IMR-90 (cell line): ENCODE results near the gene ZFHX3. TPM values are rescaled to one million over a fixed set of nuclear protein-coding genes. Genes with fewer than 3 reads are reported as not detected.
A peak's percentile ranks its signal among the peaks of the same experiment; 100 is the strongest.

Experiments used
- ATAC-seq: fragments of 200-7000 bp; cut with Tn5 transposase; 2 replicates; pipeline ENCODE4 v1.9.1; 2020; ENCODE audit warnings: low read depth, mild to moderate bottlenecking, moderate library complexity
- BruUV-seq: library from RNA; stranded (reverse); fragments of 400-500 nt; replicated peaks from 2 replicates; lab custom pipeline; 2021; lab: Mats Ljungman, UMichigan
- CTCF ChIA-PET: fragments of 300-600 bp; formaldehyde crosslinking; extraction: SDS; loops from one replicate; lab custom pipeline; 2021; ENCODE audit warnings: antibody characterized with exemption; lab: Yijun Ruan, JAX
- POLR2A ChIA-PET: fragments of 300-600 bp; sonication (Branson Sonifier 250); formaldehyde crosslinking; loops from one replicate; lab custom pipeline; 2022; ENCODE audit warnings: antibody characterized with exemption; ENCODE audit not compliant: unreplicated experiment; lab: Charles Lee
- DNase-seq: peaks from one replicate; pipeline ENCODE4 v3.0.0; 2013
- H2AFZ ChIP-seq: replicated peaks from 2 replicates; pipeline ENCODE3; 2013; ENCODE audit warnings: low read length, mild to moderate bottlenecking; ENCODE audit not compliant: poor library complexity
- H2AK5ac ChIP-seq: 2 replicates; pipeline ENCODE4 v1.6.1; 2013; ENCODE audit warnings: low read depth, low read length, inconsistent platforms
- H2AK9ac ChIP-seq: replicated peaks from 2 replicates; pipeline ENCODE3; 2013; ENCODE audit warnings: mild to moderate bottlenecking, low read depth, low read length, moderate library complexity; ENCODE audit not compliant: poor library complexity
- H2BK120ac ChIP-seq: 2 replicates; pipeline ENCODE4 v1.6.1; 2013; ENCODE audit warnings: low read depth, low read length, inconsistent platforms
- H2BK15ac ChIP-seq: 3 replicates; pipeline ENCODE4 v1.6.1; 2013; ENCODE audit warnings: low read depth, low read length, inconsistent platforms
- H2BK20ac ChIP-seq: 2 replicates; pipeline ENCODE4 v1.6.1; 2013; ENCODE audit warnings: low read depth, mild to moderate bottlenecking, inconsistent platforms, low read length, moderate library complexity
- H2BK5ac ChIP-seq: 2 replicates; pipeline ENCODE4 v1.6.1; 2013; ENCODE audit warnings: mild to moderate bottlenecking, low read depth, low read length, inconsistent platforms; ENCODE audit not compliant: poor library complexity, severe bottlenecking
- H3K14ac ChIP-seq: replicated peaks from 2 replicates; pipeline ENCODE4 v1.6.1; 2013; ENCODE audit warnings: low read depth, low read length, inconsistent platforms
- H3K18ac ChIP-seq: 2 replicates; pipeline ENCODE4 v1.6.1; 2013; ENCODE audit warnings: low read depth, low read length, control low read depth
- H3K23ac ChIP-seq: 2 replicates; pipeline ENCODE4 v1.6.1; 2013; ENCODE audit warnings: low read depth, low read length, inconsistent platforms
- H3K27ac ChIP-seq: 2 replicates; pipeline ENCODE4 v1.5.1; 2013; ENCODE audit warnings: mild to moderate bottlenecking, control low read depth, low read length; ENCODE audit not compliant: insufficient read depth
- H3K27me3 ChIP-seq: 2 replicates; pipeline ENCODE4 v1.6.1; 2013; ENCODE audit warnings: low read length; ENCODE audit not compliant: control insufficient read depth, insufficient read depth
- H3K36me3 ChIP-seq: 2 replicates; pipeline ENCODE4 v1.6.1; 2013; ENCODE audit warnings: low read length, mixed read lengths; ENCODE audit not compliant: control insufficient read depth, insufficient read depth
- H3K4ac ChIP-seq: 2 replicates; pipeline ENCODE4 v1.6.1; 2013; ENCODE audit warnings: low read depth, low read length, inconsistent platforms
- H3K4me1 ChIP-seq: 2 replicates; pipeline ENCODE4 v1.6.1; 2013; ENCODE audit warnings: low read length, mixed read lengths; ENCODE audit not compliant: control insufficient read depth, insufficient read depth
- H3K4me2 ChIP-seq: 2 replicates; pipeline ENCODE4 v1.6.1; 2013; ENCODE audit warnings: low read depth, mild to moderate bottlenecking, control low read depth, low read length, moderate library complexity
- H3K4me3 ChIP-seq: 2 replicates; pipeline ENCODE4 v1.5.1; 2013; ENCODE audit warnings: low read depth, mild to moderate bottlenecking, control low read depth, low read length, moderate library complexity; ENCODE audit not compliant: insufficient read depth
- H3K56ac ChIP-seq: 2 replicates; pipeline ENCODE4 v1.6.1; 2013; ENCODE audit warnings: low read length, inconsistent platforms; ENCODE audit not compliant: insufficient read depth; ENCODE audit errors: extremely low read depth
- H3K79me1 ChIP-seq, 2 experiments: 2 replicates each; pipeline ENCODE4 v1.6.1; 2013; ENCODE audit warnings: low read length in 2 of 2, inconsistent platforms in 1 of 2, low read depth in 1 of 2
- H3K9ac ChIP-seq: 2 replicates; pipeline ENCODE4 v1.6.1; 2013; ENCODE audit warnings: low read depth, low read length, control low read depth
- H3K9me1 ChIP-seq: 2 replicates; pipeline ENCODE4 v1.6.1; 2013; ENCODE audit warnings: low read length, inconsistent platforms; ENCODE audit not compliant: insufficient read depth
- H3K9me3 ChIP-seq: 2 replicates; pipeline ENCODE4 v1.6.1; 2013; ENCODE audit warnings: low read length; ENCODE audit not compliant: control insufficient read depth, insufficient read depth
- H4K20me1 ChIP-seq: 2 replicates; pipeline ENCODE4 v1.6.1; 2013; ENCODE audit warnings: low read length, inconsistent platforms; ENCODE audit not compliant: insufficient read depth
- H4K5ac ChIP-seq: 2 replicates; pipeline ENCODE4 v1.6.1; 2013; ENCODE audit warnings: mild to moderate bottlenecking, low read depth, low read length, control low read depth
- H4K8ac ChIP-seq, 2 experiments: 2 replicates each; pipeline ENCODE4 v1.6.1; 2013; ENCODE audit warnings: low read depth in 2 of 2, low read length in 2 of 2, control low read depth in 1 of 2, inconsistent platforms in 1 of 2
- H4K91ac ChIP-seq: 2 replicates; pipeline ENCODE4 v1.6.1; 2013; ENCODE audit warnings: low read depth, low read length, inconsistent platforms; ENCODE audit not compliant: insufficient read depth
- CEBPB ChIP-seq: IDR thresholded peaks from 2 replicates; pipeline ENCODE4 v1.6.1; 2012; ENCODE audit warnings: low read depth, low read length, improper control_type of control experiment
- RAD21 ChIP-seq: IDR thresholded peaks from 2 replicates; pipeline ENCODE4 v1.6.1; 2012; ENCODE audit warnings: low read length, improper control_type of control experiment
- WGBS, 2 experiments: methylation state at CpG; one replicate each; pipeline versions ENCODE4 v1.1.5 to v1.1.7; 2013; ENCODE audit warnings: missing lambda C conversion rate in 2 of 2; ENCODE audit not compliant: insufficient read length in 1 of 2; ENCODE audit errors: extremely low coverage in 2 of 2; 5-methylcytosine and 5-hydroxymethylcytosine counted together
- dilution Hi-C: fragments of 300-500 bp; cut with HindIII; formaldehyde crosslinking; loops from one replicate; pipeline ENCODE4 v1.14.3; 2018; ENCODE audit warnings: low sequenced_read_pairs; ENCODE audit not compliant: unreplicated experiment
- in situ Hi-C: fragments of 300-500 bp; cut with MboI; formaldehyde crosslinking; loops from 3 replicates; pipeline ENCODE4 v1.14.3; 2019; ENCODE audit warnings: low sequenced_read_pairs, inconsistent platforms, mixed read lengths
- intact Hi-C: fragments of 100-400 bp; cut with micrococcal nuclease; formaldehyde crosslinking; loops from 2 replicates; pipeline ENCODE4 v1.10.0; 2022
- polyA plus RNA-seq, 3 experiments: library from polyadenylated mRNA; depleted of rRNA; stranded (reverse); fragments of >200 nt; gene quantifications; 2 replicates each; pipeline ENCODE4 v1.2.3, GENCODE V29; 2012; ENCODE audit warnings: low replicate concordance in 1 of 3
- total RNA-seq: library from RNA; depleted of rRNA; stranded (reverse); fragments of >200 nt; gene quantifications from 2 replicates; pipeline ENCODE4 v1.2.3, GENCODE V29; 2012

ZFHX3 gene
- total and polyA plus RNA-seq, 2 of the 4 experiments (the other 2 are of a cell fraction) = 1.4 to 1.7 TPM

DNA sequence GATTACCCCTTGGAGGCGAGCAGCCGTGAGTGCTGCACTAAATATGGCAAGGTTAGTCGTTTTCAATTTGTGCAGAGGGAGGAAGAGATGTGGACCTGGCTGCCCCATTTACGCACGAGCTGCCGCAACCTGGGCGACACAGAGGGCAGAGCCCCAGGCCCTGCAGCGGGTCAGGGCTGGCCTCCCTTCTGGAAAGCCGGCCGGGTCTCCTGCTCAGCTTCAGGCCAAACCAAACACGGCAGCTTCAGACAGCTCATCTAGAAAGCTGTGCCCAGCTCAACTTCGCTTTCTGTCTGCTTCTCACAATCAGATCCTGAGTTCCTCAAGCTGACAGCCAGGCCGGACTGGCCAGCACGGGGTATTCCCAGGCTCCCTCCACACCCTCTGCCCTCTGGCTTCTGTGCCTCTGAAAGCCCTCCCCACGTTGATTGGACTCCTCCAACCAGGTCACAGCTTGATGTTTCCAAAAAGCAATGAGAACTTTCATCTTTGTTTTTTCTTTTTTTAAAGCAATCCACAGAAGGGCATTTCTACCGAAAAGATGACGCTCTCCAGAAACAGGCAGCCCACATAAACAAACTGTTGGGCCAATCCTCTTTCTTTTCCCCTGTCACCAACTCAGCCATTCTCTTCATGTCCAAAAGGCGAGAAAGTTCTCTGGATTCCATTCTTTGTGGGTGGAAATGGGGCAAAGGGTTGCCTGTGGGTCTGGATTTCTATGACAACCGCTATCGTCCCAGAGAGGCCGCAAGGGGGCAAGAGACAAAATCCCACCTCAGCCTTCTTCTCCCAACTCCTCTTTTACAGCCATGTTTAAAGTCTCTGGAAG, 189.0 kb downstream of the ZFHX3 start:
- 41% methylated on average over 13 of the region's 21 CpGs; no CpG with 5 or more reads in 1 of the 2 experiments for WGBS, 2 experiments
- no peak overlapping the region for H2AK9ac ChIP-seq
- 0 out of 2 replicates have a peak overlapping the region, but pooled peaks have one; percentile 35 for H2BK120ac ChIP-seq
- 0 out of 2 replicates have a peak overlapping the region, but pooled peaks have one; percentile 12 for H2BK20ac ChIP-seq
- H3K79me1 ChIP-seq = peaks cover 27 to 33% of the 10 kb centered on the region in 2 experiments
- H2BK5ac ChIP-seq = peak overlapping the region; percentile 21
- TF ChIP-seq CEBPB = no peak
- TF ChIP-seq RAD21 = 0 out of 2 replicates have a peak, but pooled peaks have one; percentile 3
- H3K14ac ChIP-seq = no peak overlapping the region; the same call in 1 of the 2 replicates
- intact Hi-C loops (no loop called here), in situ Hi-C loops (no loop called here), dilution Hi-C loops (no loop called here)
- H2BK15ac ChIP-seq = no peak overlapping the region; the same call in 2 of the 3 replicates
- H3K56ac ChIP-seq = no peak overlapping the region
- DNase-seq (peak; percentile 64), ATAC-seq (peak; percentile 89)
- H3K4me3 ChIP-seq = no peak overlapping the region; the same call in 1 of the 2 replicates
- peak overlapping the region; percentile 27; the same call in 1 of the 2 replicates for H3K9ac ChIP-seq
- H3K9me3 ChIP-seq = no peaks in the 10 kb centered on the region
- no peaks in the 10 kb centered on the region for H3K36me3 ChIP-seq
- H3K27ac ChIP-seq = peak overlapping the region; percentile 66; the same call in 1 of the 2 replicates
- H2AK5ac ChIP-seq = no peak overlapping the region
- H3K23ac ChIP-seq = peak overlapping the region; percentile 39; the same call in 1 of the 2 replicates
- H4K91ac ChIP-seq = 0 out of 2 replicates have a peak overlapping the region, but pooled peaks have one; percentile 34
- POLR2A ChIA-PET = no interaction called here
- peak overlapping the region; percentile 59; the same call in 1 of the 2 replicates for H4K5ac ChIP-seq
- H3K4me1 ChIP-seq = peaks cover 7% of the 10 kb centered on the region
- peak overlapping the region; percentile 43 for H3K4ac ChIP-seq
- BruUV-seq = no TSS peak
- H3K27me3 ChIP-seq = no peaks in the 10 kb centered on the region
- peak overlapping the region; percentile 5 for H2AFZ ChIP-seq
- H4K8ac ChIP-seq = no peak overlapping the region; a peak in 1 of 4 replicates
- H3K18ac ChIP-seq = peak overlapping the region; percentile 68
- CTCF ChIA-PET = interaction anchor here (0.5 kb wide), 1 partner anchor 177 kb away, joined by 3 read pairs; no protein-coding TSS in a partner anchor
- peaks cover 5% of the 10 kb centered on the region; the same call in 1 of the 2 replicates for H3K9me1 ChIP-seq
- H4K20me1 ChIP-seq = peaks cover 4% of the 10 kb centered on the region; the same call in 1 of the 2 replicates
- peak overlapping the region; percentile 91 for H3K4me2 ChIP-seq
